Ovary (tissue), 3 donors: Measurements from ENCODE around the gene FABP3.

Source experiments
- CTCF ChIP-seq, 3 donors: fragments of 450-650 bp in 2 of 3; fragments of 200-600 bp in 1 of 3; IDR thresholded peaks; one replicate each; pipeline versions ENCODE4 v1.5.1 to v1.8.0; 2016 to 2022; ENCODE audit warnings: antibody characterized with exemption in 3 of 3, mild to moderate bottlenecking in 1 of 3
- EP300 ChIP-seq: sonication (generic); formaldehyde crosslinking; IDR thresholded peaks from one replicate; pipeline ENCODE4 v1.6.1; 2017; ENCODE audit warnings: antibody characterized with exemption
- POLR2A ChIP-seq: fragments of 450-650 bp; IDR thresholded peaks from one replicate; pipeline ENCODE4 v1.6.1; 2017; ENCODE audit warnings: antibody characterized with exemption, mild to moderate bottlenecking, moderate library complexity
- donor health status: DM: no; HTN: no; CAD: no.

- TF ChIP-seq CTCF (IDR thresholded peaks at IDR 0.05) = no peak
- no peak for TF ChIP-seq EP300
- TF ChIP-seq POLR2A = no peak
These were observed 32.8 kb upstream of the FABP3 start for GRCh38 chr1:31405578-31406245.
